HepG2 (cell line): ENCODE results near the gene CDK8. TPM values are rescaled to one million over a fixed set of nuclear protein-coding genes. Genes with fewer than 3 reads are reported as not detected.

Source experiments
- AGO2 ChIP-seq: fragments of 200-400 bp; formaldehyde crosslinking; optimal IDR thresholded peaks from 2 replicates; pipeline ENCODE3; 2017; ENCODE audit warnings: mild to moderate bottlenecking, low read depth, low read length, moderate library complexity
- AHR ChIP-seq: IDR thresholded peaks from 2 replicates; pipeline ENCODE4 v1.6.1; 2018; ENCODE audit warnings: missing genetic modification reagents, missing compliant biosample characterization
- BORCS8-MEF2B ChIP-seq: sonication (generic); formaldehyde crosslinking; IDR thresholded peaks from 2 replicates; pipeline ENCODE4 v1.8.0; 2022; ENCODE audit warnings: mild to moderate bottlenecking, missing genetic modification reagents
- CAMTA2 ChIP-seq: sonication (generic); formaldehyde crosslinking; IDR thresholded peaks from 2 replicates; pipeline ENCODE4 v1.4.0; 2020; ENCODE audit warnings: mild to moderate bottlenecking, missing genetic modification reagents, borderline replicate concordance
- CENPX ChIP-seq: sonication (generic); formaldehyde crosslinking; IDR thresholded peaks from 2 replicates; pipeline ENCODE4 v1.9.0; 2021; ENCODE audit warnings: mild to moderate bottlenecking, missing genetic modification reagents, moderate library complexity
- DPF2 ChIP-seq: sonication (generic); formaldehyde crosslinking; IDR thresholded peaks from 2 replicates; pipeline ENCODE4 v1.4.0; 2020; ENCODE audit warnings: mild to moderate bottlenecking, low read depth, missing genetic modification reagents, borderline replicate concordance
- GABPA ChIP-seq, 2 experiments: IDR thresholded peaks; 2 replicates each; pipeline ENCODE4 v1.6.1; 2011 to 2016; ENCODE audit warnings: low read depth in 2 of 2, low read length in 1 of 2, missing biosample characterization in 1 of 2, missing genetic modification characterization in 1 of 2
- IKZF1 ChIP-seq: fragments of 450-650 bp; IDR thresholded peaks from 2 replicates; pipeline ENCODE4 v1.7.1; 2016
- IRX3 ChIP-seq: sonication (generic); formaldehyde crosslinking; IDR thresholded peaks from 2 replicates; pipeline ENCODE4 v1.8.1; 2023; ENCODE audit warnings: mild to moderate bottlenecking, low read depth, missing genetic modification reagents, borderline replicate concordance
- ISX ChIP-seq: sonication (generic); formaldehyde crosslinking; conservative IDR thresholded peaks from 2 replicates; pipeline ENCODE4 v1.5.0; 2020; ENCODE audit warnings: missing genetic modification reagents
- JUNB ChIP-seq: sonication (generic); formaldehyde crosslinking; IDR thresholded peaks from 2 replicates; pipeline ENCODE4 v1.8.0; 2022; ENCODE audit warnings: missing genetic modification reagents, mild to moderate bottlenecking, borderline replicate concordance
- KDM6A ChIP-seq: IDR thresholded peaks from 2 replicates; pipeline ENCODE4 v1.6.1; 2016; ENCODE audit warnings: low read depth
- KLF9 ChIP-seq: IDR thresholded peaks from 2 replicates; pipeline ENCODE4 v1.6.1; 2016; ENCODE audit warnings: low read depth
- MAFG ChIP-seq: sonication (generic); formaldehyde crosslinking; IDR thresholded peaks from 2 replicates; pipeline ENCODE4 v1.5.1; 2020; ENCODE audit warnings: mild to moderate bottlenecking, missing genetic modification reagents
- MATR3 ChIP-seq: sonication (generic); formaldehyde crosslinking; IDR thresholded peaks from 2 replicates; pipeline ENCODE4 v1.4.0; 2020; ENCODE audit warnings: missing genetic modification reagents
- NCOA1 ChIP-seq: sonication (generic); formaldehyde crosslinking; IDR thresholded peaks from 2 replicates; pipeline ENCODE4 v1.9.0; 2021; ENCODE audit warnings: missing genetic modification reagents
- NFATC3 ChIP-seq: sonication (generic); formaldehyde crosslinking; IDR thresholded peaks from 2 replicates; pipeline ENCODE4 v1.5.1; 2020; ENCODE audit warnings: mild to moderate bottlenecking, missing genetic modification reagents
- PHF8 ChIP-seq: sonication (generic); formaldehyde crosslinking; IDR thresholded peaks from 2 replicates; pipeline ENCODE4 v1.5.0; 2020; ENCODE audit warnings: missing genetic modification reagents
- PITX1 ChIP-seq: sonication (generic); formaldehyde crosslinking; IDR thresholded peaks from 2 replicates; pipeline ENCODE4 v1.5.1; 2020; ENCODE audit warnings: mild to moderate bottlenecking, missing genetic modification reagents
- POLR2G ChIP-seq: fragments of 200-400 bp; formaldehyde crosslinking; IDR thresholded peaks from 2 replicates; pipeline ENCODE4 v1.6.1; 2018; ENCODE audit warnings: mild to moderate bottlenecking, low read depth, low read length, moderate library complexity
- RAD51 ChIP-seq: fragments of 450-650 bp; IDR thresholded peaks from 2 replicates; pipeline ENCODE4 v1.6.1; 2016; ENCODE audit warnings: borderline replicate concordance
- SP1 ChIP-seq, 2 experiments: fragments of 450-650 bp in 1 of 2; sonication (generic) in 1 of 2; formaldehyde crosslinking in 1 of 2; IDR thresholded peaks; 2 replicates each; pipeline versions ENCODE4 v1.4.0 to v1.6.1; 2016 to 2020; ENCODE audit warnings: missing genetic modification reagents in 1 of 2
- TAF1 ChIP-seq: sonication (generic); formaldehyde crosslinking; IDR thresholded peaks from 2 replicates; pipeline ENCODE4 v1.4.0; 2020; ENCODE audit warnings: missing genetic modification reagents
- TARDBP ChIP-seq: sonication (generic); formaldehyde crosslinking; IDR thresholded peaks from 2 replicates; pipeline ENCODE4 v1.8.0; 2022; ENCODE audit warnings: mild to moderate bottlenecking, missing genetic modification reagents
- TRIM24 ChIP-seq: sonication (generic); formaldehyde crosslinking; IDR thresholded peaks from 2 replicates; pipeline ENCODE4 v1.8.0; 2022; ENCODE audit warnings: mild to moderate bottlenecking, missing genetic modification reagents
- ZIK1 ChIP-seq: sonication (generic); formaldehyde crosslinking; IDR thresholded peaks from 2 replicates; pipeline ENCODE4 v1.5.0; 2020; ENCODE audit warnings: mild to moderate bottlenecking, low read depth, missing genetic modification reagents, borderline replicate concordance
- ZMYM4 ChIP-seq: sonication (generic); formaldehyde crosslinking; IDR thresholded peaks from 2 replicates; pipeline ENCODE4 v1.8.1; 2023; ENCODE audit warnings: mild to moderate bottlenecking, missing genetic modification reagents
- ZNF431 ChIP-seq: sonication (generic); formaldehyde crosslinking; IDR thresholded peaks from 2 replicates; pipeline ENCODE4 v1.9.0; 2022; ENCODE audit warnings: missing genetic modification reagents, low read depth, mild to moderate bottlenecking, borderline replicate concordance
- ZNF816 ChIP-seq: sonication (generic); formaldehyde crosslinking; IDR thresholded peaks from 2 replicates; pipeline ENCODE4 v1.8.0; 2022; ENCODE audit warnings: missing genetic modification reagents, mild to moderate bottlenecking, borderline replicate concordance
- polyA plus RNA-seq, 8 experiments: library from polyadenylated mRNA; depleted of rRNA in 3 of 8; stranded (reverse) in 7 of 8; unstranded in 1 of 8; fragments of >200 nt; fragmentation: Illumina TruSeq in 4 of 8; extraction: Trizol in 4 of 8; gene quantifications; 2 replicates each; pipeline versions ENCODE4 v1.2.1 to v1.2.3, GENCODE V29; 2011 to 2016; ENCODE audit warnings: low read depth in 4 of 8, missing spikeins in 1 of 8, mixed read lengths in 1 of 8; ENCODE audit not compliant: insufficient read depth in 1 of 8
- total RNA-seq, 5 experiments: library from RNA; depleted of rRNA; stranded (reverse); fragments of >200 nt; fragmentation: Illumina TruSeq; extraction: Trizol; gene quantifications; 2 replicates each; pipeline ENCODE4 v1.2.3, GENCODE V29; 2016; ENCODE audit warnings: low read depth in 1 of 5
- TF ChIP-seq, protein P1 (sequence below): sonication (generic); formaldehyde crosslinking; IDR thresholded peaks from 2 replicates; pipeline ENCODE4 v1.4.0; 2020; ENCODE audit warnings: missing genetic modification reagents
- TF ChIP-seq, protein P2 (sequence below): sonication (generic); formaldehyde crosslinking; conservative IDR thresholded peaks from 2 replicates; pipeline ENCODE4 v1.8.0; 2022; ENCODE audit warnings: low read depth, missing genetic modification reagents

CDK8 gene
- total and polyA plus RNA-seq, 2 of the 13 experiments (the other 11 are each of a cell fraction or from before 2014, with no cell fraction given), result 15.8 to 16.4 TPM

GRCh38 chr13:26253787-26254582 lies at the start of gene CDK8 (continued):
- TF ChIP-seq, protein P1, sequence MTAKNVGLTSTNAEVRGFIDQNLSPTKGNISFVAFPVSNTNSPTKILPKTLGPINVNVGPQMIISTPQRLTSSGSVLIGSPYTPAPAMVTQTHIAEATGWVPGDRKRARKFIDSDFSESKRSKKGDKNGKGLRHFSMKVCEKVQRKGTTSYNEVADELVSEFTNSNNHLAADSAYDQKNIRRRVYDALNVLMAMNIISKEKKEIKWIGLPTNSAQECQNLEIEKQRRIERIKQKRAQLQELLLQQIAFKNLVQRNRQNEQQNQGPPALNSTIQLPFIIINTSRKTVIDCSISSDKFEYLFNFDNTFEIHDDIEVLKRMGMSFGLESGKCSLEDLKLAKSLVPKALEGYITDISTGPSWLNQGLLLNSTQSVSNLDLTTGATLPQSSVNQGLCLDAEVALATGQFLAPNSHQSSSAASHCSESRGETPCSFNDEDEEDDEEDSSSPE (CRISPR knock-in tag), result peak; percentile 89
- TF ChIP-seq, protein P2, sequence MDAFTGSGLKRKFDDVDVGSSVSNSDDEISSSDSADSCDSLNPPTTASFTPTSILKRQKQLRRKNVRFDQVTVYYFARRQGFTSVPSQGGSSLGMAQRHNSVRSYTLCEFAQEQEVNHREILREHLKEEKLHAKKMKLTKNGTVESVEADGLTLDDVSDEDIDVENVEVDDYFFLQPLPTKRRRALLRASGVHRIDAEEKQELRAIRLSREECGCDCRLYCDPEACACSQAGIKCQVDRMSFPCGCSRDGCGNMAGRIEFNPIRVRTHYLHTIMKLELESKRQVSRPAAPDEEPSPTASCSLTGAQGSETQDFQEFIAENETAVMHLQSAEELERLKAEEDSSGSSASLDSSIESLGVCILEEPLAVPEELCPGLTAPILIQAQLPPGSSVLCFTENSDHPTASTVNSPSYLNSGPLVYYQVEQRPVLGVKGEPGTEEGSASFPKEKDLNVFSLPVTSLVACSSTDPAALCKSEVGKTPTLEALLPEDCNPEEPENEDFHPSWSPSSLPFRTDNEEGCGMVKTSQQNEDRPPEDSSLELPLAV (CRISPR knock-in tag), result no peak
- TF ChIP-seq KLF9 (CRISPR knock-in tag) (no peak), ZNF431 (no peak), IRX3 (CRISPR knock-in tag) (no peak), PITX1 (CRISPR knock-in tag) (peak; percentile 76; the same call in 1 of the 2 replicates), AHR (no peak), TAF1 (CRISPR knock-in tag) (peak; percentile 85), ZIK1 (CRISPR knock-in tag) (no peak), ISX (CRISPR knock-in tag) (no peak; the same call in 1 of the 2 replicates), PHF8 (CRISPR knock-in tag) (peak; percentile 72), ZMYM4 (peak; percentile 78), MAFG (CRISPR knock-in tag) (no peak), KDM6A (no peak), RAD51 (no peak), BORCS8-MEF2B (CRISPR knock-in tag) (no peak), NCOA1 (no peak), TRIM24 (CRISPR knock-in tag) (no peak), DPF2 (CRISPR knock-in tag) (no peak), IKZF1 (no peak), POLR2G (peak; percentile 83), MATR3 (no peak), JUNB (no peak), CAMTA2 (CRISPR knock-in tag) (no peak), ZNF816 (CRISPR knock-in tag) (no peak), AGO2 (peak; percentile 62), TARDBP (CRISPR knock-in tag) (no peak), NFATC3 (CRISPR knock-in tag) (no peak), SP1 (IDR thresholded peaks at IDR 0.05) (no peak), SP1 (CRISPR knock-in tag; IDR thresholded peaks at IDR 0.05) (peak; percentile 97), CENPX (CRISPR knock-in tag) (no peak), GABPA (IDR thresholded peaks at IDR 0.05; ENCODE audit: low read depth, low read length) (peak; percentile 24; the same call in 1 of the 2 replicates), GABPA (CRISPR knock-in tag; IDR thresholded peaks at IDR 0.05; ENCODE audit: low read depth) (peak; percentile 74)
